GM23248 (cell line): ENCODE measurements around the gene KCTD15.

Experiments
- EZH2 ChIP-seq: fragments of 200-600 bp; sonication (generic); IDR thresholded peaks from 2 replicates; pipeline ENCODE4 v1.6.1; 2018; ENCODE audit warnings: antibody characterized with exemption, mild to moderate bottlenecking; ENCODE audit not compliant: insufficient read depth, poor library complexity, severe bottlenecking
- EZH2phosphoT487 ChIP-seq: fragments of 200-600 bp; sonication (generic); IDR thresholded peaks from 2 replicates; pipeline ENCODE4 v1.6.1; 2018; ENCODE audit warnings: antibody characterized with exemption, moderate library complexity, mild to moderate bottlenecking, low read depth; ENCODE audit not compliant: insufficient read depth

DNA sequence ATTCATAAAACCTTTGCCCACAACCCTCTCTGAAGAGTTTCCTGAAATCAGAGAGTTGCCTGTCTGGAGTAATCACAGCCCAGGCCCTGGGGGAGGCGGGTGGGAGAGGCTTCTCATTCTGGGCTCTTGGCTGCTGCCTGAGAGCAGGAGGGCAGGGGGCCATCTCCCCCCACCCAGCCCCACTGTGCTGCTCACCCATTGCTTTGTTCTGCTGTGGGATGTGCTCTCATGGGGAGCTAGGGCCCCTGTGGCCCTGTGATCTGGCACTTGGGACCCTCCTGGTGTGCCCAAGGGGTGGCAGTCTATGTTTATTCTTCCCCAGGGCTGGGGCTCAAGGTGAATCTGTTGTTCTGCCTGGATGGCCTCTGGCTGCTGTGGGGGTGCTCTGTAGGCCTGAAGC lies 6.1 kb downstream of the KCTD15 start:
- TF ChIP-seq EZH2 (no peak), EZH2phosphoT487 (no peak)
